Measurements from ENCODE around the gene CDK6. TPM values are rescaled to one million over a fixed set of nuclear protein-coding genes. Genes with fewer than 3 reads are reported as not detected.

Gene CDK6
- total RNA-seq, 1 experiment from 2014 or later, result 124 TPM

- ChIA-PET CTCF (interaction anchor here (0.8 to 1.2 kb wide), 3 partner anchors 13 to 120 kb away, joined by 3 to 5 read pairs (median 3); no protein-coding TSS in a partner anchor), POLR2A (interaction anchor here (0.5 to 1.2 kb wide), 4 partner anchors 20 to 129 kb away, joined by 3 to 4 read pairs (median 4); no protein-coding TSS in a partner anchor)
- H3K9me3 Mint-ChIP-seq (ENCODE audit: unreplicated experiment), result peaks cover 12% of the 10 kb centered on the region
- TF ChIP-seq CTCF (IDR thresholded peaks at IDR 0.05; ENCODE audit: unreplicated experiment), result no peak
- intact Hi-C loops (cut with micrococcal nuclease), result no loop called here
- no peaks in the 10 kb centered on the region for H3K27me3 Mint-ChIP-seq (ENCODE audit: insufficient read depth, unreplicated experiment)
- no peak for DNase-seq (ENCODE audit: unreplicated experiment)
- H3K4me3 Mint-ChIP-seq (ENCODE audit: unreplicated experiment), result no peak overlapping the region
- BruUV-seq (replicated peaks), result no TSS peak
- peaks cover 26% of the 10 kb centered on the region for H3K4me1 Mint-ChIP-seq (ENCODE audit: insufficient read depth, unreplicated experiment)
- H3K27ac Mint-ChIP-seq (ENCODE audit: low read depth, unreplicated experiment), result no peak overlapping the region
- peaks cover 5% of the 10 kb centered on the region for H3K36me3 Mint-ChIP-seq (ENCODE audit: insufficient read depth, unreplicated experiment)
Observed at GRCh38 chr7:92813390-92814024, 22.9 kb downstream of the CDK6 start.

- no peak for DNase-seq (ENCODE audit: unreplicated experiment)
- H3K4me3 Mint-ChIP-seq (ENCODE audit: unreplicated experiment), result no peak overlapping the region
- POLR2A ChIA-PET, result no interaction called here
- H3K27ac Mint-ChIP-seq (ENCODE audit: low read depth, unreplicated experiment), result peak overlapping the region; percentile 27
- TF ChIP-seq CTCF (IDR thresholded peaks at IDR 0.05; ENCODE audit: unreplicated experiment), result no peak
- H3K9me3 Mint-ChIP-seq (ENCODE audit: unreplicated experiment), result peaks cover 9% of the 10 kb centered on the region
- intact Hi-C loops (cut with micrococcal nuclease), result no loop called here
- no TSS peak for BruUV-seq (replicated peaks)
- peaks cover 5% of the 10 kb centered on the region for H3K36me3 Mint-ChIP-seq (ENCODE audit: insufficient read depth, unreplicated experiment)
- CTCF ChIA-PET, result interaction anchor here (0.6 kb wide), 1 partner anchor 684 kb away, joined by 3 read pairs; no protein-coding TSS in a partner anchor
- H3K27me3 Mint-ChIP-seq (ENCODE audit: insufficient read depth, unreplicated experiment), result no peaks in the 10 kb centered on the region
- peaks cover 41% of the 10 kb centered on the region for H3K4me1 Mint-ChIP-seq (ENCODE audit: insufficient read depth, unreplicated experiment)
Observed at GRCh38 chr7:92811158-92811557, 25.2 kb downstream of the CDK6 start.

GRCh38 chr7:92809760-92810573 is 26.4 kb downstream of the CDK6 start:
- H3K27ac Mint-ChIP-seq (ENCODE audit: low read depth, unreplicated experiment), result peak overlapping the region; percentile 82
- POLR2A ChIA-PET, result interaction anchor here (0.6 to 2.6 kb wide), 17 partner anchors 8 to 308 kb away, joined by 3 to 27 read pairs (median 5); partner anchors contain the start of genes CDK6 and SAMD9
- intact Hi-C loops (cut with micrococcal nuclease), result no loop called here
- H3K27me3 Mint-ChIP-seq (ENCODE audit: insufficient read depth, unreplicated experiment), result no peaks in the 10 kb centered on the region
- no peaks in the 10 kb centered on the region for H3K9me3 Mint-ChIP-seq (ENCODE audit: unreplicated experiment)
- H3K4me1 Mint-ChIP-seq (ENCODE audit: insufficient read depth, unreplicated experiment), result peaks cover 48% of the 10 kb centered on the region
- no TSS peak for BruUV-seq (replicated peaks)
- H3K36me3 Mint-ChIP-seq (ENCODE audit: insufficient read depth, unreplicated experiment), result peaks cover 5% of the 10 kb centered on the region
- CTCF ChIA-PET, result interaction anchor here (0.9 to 1.4 kb wide), 6 partner anchors 16 to 189 kb away, joined by 3 to 5 read pairs (median 3); no protein-coding TSS in a partner anchor
- peak; percentile 96 for DNase-seq (ENCODE audit: unreplicated experiment)
- no peak for TF ChIP-seq CTCF (IDR thresholded peaks at IDR 0.05; ENCODE audit: unreplicated experiment)
- H3K4me3 Mint-ChIP-seq (ENCODE audit: unreplicated experiment), result peak overlapping the region; percentile 35

GRCh38 chr7:92809397-92809759 is 27.0 kb downstream of the CDK6 start:
- CTCF ChIA-PET, result interaction anchor here (0.9 to 1.4 kb wide), 6 partner anchors 16 to 189 kb away, joined by 3 to 5 read pairs (median 3); no protein-coding TSS in a partner anchor
- H3K4me1 Mint-ChIP-seq (ENCODE audit: insufficient read depth, unreplicated experiment), result peaks cover 48% of the 10 kb centered on the region
- POLR2A ChIA-PET, result interaction anchor here (0.6 to 2.6 kb wide), 19 partner anchors 9 to 114 kb away, joined by 3 to 27 read pairs (median 5); partner anchors contain the start of gene CDK6
- H3K4me3 Mint-ChIP-seq (ENCODE audit: unreplicated experiment), result peak overlapping the region; percentile 35
- H3K9me3 Mint-ChIP-seq (ENCODE audit: unreplicated experiment), result no peaks in the 10 kb centered on the region
- H3K27me3 Mint-ChIP-seq (ENCODE audit: insufficient read depth, unreplicated experiment), result no peaks in the 10 kb centered on the region
- DNase-seq (ENCODE audit: unreplicated experiment), result peak; percentile 28
- no peak for TF ChIP-seq CTCF (IDR thresholded peaks at IDR 0.05; ENCODE audit: unreplicated experiment)
- TSS peak; percentile 56 for BruUV-seq (replicated peaks)
- H3K27ac Mint-ChIP-seq (ENCODE audit: low read depth, unreplicated experiment), result peak overlapping the region; percentile 82
- H3K36me3 Mint-ChIP-seq (ENCODE audit: insufficient read depth, unreplicated experiment), result peaks cover 5% of the 10 kb centered on the region
- intact Hi-C loops (cut with micrococcal nuclease), result no loop called here
